ENCODE results near the gene VIPR2.

GRCh38 chr7:159109653-159110035, 35.0 kb downstream of the VIPR2 start:
- TF ChIP-seq CTCF (IDR thresholded peaks at IDR 0.05) (no peak), POLR2A (IDR thresholded peaks at IDR 0.05) (no peak)
